NCI-H1048 (cell line): Measurements from ENCODE around the gene SEPTIN12.
"Not testable (repeated sequence)": the region's sequence is repeated elsewhere in the genome, so short reads cannot be mapped to it uniquely, and the experiment has no call there.

Experiments used
- DNase-seq: peaks from one replicate; lab custom pipeline; 2025; lab: John Stamatoyannopoulos, UW

Gene SEPTIN12

GRCh38 chr16:4752351-4753100, 35.6 kb downstream of the SEPTIN12 start:
- no peak for DNase-seq

GRCh38 chr16:4750896-4751295, 37.2 kb downstream of the SEPTIN12 start:
- DNase-seq, result no peak

- DNase-seq, result no peak
Observed at GRCh38 chr16:4749700-4750257, 38.4 kb downstream of the SEPTIN12 start.

GRCh38 chr16:4748682-4749411, 39.3 kb downstream of the SEPTIN12 start:
- DNase-seq, result no peak

GRCh38 chr16:4747906-4748681, 40.1 kb downstream of the SEPTIN12 start:
- no peak for DNase-seq

DNA sequence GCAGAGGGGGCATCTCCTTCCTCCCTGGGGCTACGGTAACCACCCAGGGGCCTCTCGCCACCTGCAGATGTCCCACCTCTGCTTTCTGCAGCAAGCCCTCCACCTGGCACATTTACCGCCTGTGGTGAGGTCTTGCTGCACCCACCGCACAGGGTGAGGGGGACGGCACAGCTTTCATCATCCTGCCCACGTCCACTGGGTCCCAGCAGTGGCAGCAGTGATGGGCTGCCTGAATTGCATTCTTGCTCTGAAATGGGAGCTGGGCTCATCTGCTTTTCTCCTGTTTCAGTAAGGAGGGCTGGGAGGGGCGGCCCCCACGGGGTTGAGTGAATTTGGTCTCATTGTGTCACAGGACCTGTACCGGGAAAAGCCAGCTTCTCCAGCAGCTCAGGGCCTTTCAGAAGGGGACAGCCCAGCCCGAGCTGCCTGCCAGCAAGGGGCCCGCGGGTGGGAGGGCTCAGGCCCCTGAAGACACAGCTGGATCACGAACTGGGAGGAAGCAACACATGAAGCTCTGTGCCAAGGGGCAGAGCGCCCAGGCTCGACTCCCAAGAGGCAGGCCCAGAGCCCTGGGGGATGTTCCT, 41.1 kb downstream of the SEPTIN12 start:
- no peak for DNase-seq

GRCh38 chr16:4746215-4746614, 41.9 kb downstream of the SEPTIN12 start:
- DNase-seq, result no peak

- no peak for DNase-seq
Observed at GRCh38 chr16:4745274-4745569, 42.9 kb downstream of the SEPTIN12 start.

- no peak for DNase-seq
Observed at GRCh38 chr16:4744555-4745273, 43.4 kb downstream of the SEPTIN12 start.

- DNase-seq, result no peak
Observed at GRCh38 chr16:4743226-4743878, 44.8 kb downstream of the SEPTIN12 start.

GRCh38 chr16:4738370-4738769, 49.8 kb downstream of the SEPTIN12 start:
- DNase-seq, result not testable (repeated sequence)

- no peak for DNase-seq
Observed at GRCh38 chr16:4737545-4737944, 50.6 kb downstream of the SEPTIN12 start.

DNA sequence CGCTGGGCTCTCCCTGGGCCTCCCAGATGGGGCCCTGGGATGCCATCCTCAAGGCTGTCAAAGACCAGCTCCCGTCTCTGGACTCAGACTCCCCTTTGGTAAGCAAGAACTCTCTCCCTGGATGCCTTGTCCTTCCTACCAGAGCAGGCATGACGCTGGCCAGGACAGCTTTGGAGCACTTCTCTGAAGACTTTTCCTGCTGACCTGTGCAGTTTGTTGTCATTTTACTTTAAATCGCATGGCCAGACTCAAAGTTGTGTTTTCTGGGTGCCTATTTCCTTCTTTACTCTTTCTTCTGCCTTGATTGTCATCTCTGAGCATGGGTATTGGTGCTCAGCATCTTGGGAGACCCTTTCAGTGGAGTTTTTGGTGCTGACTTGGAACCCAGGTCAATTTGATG, 51.6 kb downstream of the SEPTIN12 start:
- no peak for DNase-seq

- DNase-seq, result peak; percentile 2
Observed at GRCh38 chr16:4734730-4735535, 53.2 kb downstream of the SEPTIN12 start.

DNA sequence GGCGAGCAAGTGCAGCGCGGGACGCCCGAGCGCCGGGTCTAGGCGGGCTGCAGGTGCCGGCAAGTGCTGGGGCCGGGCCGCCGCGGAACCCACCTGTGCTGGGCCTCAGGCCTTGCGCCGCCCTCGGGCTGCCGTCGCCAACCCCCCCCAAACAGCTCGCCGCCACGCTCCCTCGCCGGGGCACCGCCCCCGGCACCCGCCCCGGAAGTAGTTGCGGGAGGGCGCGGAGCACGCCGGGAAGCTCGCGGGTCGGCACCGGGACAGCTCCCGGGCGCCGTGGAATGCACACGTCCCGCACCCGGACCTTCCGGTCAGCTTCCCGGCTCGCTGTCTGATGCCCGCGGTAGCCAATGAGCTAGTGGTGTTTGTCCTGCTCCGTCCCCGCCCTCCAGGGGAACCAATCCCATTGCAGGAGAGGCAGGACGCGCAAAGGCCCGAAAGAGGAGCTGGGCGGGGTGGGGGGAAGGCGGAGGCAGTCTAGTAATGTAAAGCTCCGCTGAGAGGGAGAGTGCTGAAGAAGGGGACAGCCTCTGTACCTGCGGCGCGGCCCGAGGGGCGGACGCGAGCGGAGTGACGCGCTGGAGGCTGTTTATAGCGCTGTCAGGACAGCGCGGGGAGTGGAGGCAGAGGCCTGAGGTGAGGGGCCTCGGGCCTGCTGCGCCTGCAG, 53.9 kb downstream of the SEPTIN12 start, which contains the start of the genes ANKS3 and DNAAF8:
Gene ANKS3 (minus strand): TSS at position 209 of the 667 bp plus-strand sequence. CDS start 4,122 bp downstream, outside the sequence.
Gene DNAAF8 (plus strand): TSS at position 475 of the 667 bp plus-strand sequence. CDS start 1,978 bp downstream, outside the sequence.
- DNase-seq, result peak; percentile 48

GRCh38 chr16:4733747-4734062, 54.4 kb downstream of the SEPTIN12 start:
- DNase-seq, result no peak

GRCh38 chr16:4733211-4733742, 54.9 kb downstream of the SEPTIN12 start:
- DNase-seq, result no peak

GRCh38 chr16:4729876-4730275, 58.3 kb downstream of the SEPTIN12 start:
- DNase-seq, result no peak

DNA sequence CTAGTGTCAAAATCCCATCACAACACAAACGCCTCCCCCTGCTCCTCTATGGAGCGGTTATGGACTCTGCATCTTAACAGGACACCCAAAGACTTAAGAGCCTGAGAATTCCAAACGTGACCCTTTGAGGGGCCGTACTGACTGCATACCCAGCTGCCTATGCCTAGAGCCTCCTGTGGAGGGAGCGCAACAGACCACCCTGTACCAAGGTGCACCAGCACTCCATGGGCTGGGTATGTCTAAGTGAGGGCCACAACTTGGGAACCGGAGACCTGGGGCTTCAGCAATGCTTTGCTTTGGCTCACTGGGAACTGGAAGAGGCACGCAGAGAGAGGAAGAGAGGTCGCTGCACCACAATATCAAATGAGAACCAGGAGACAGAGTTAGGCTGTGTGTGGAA, 59.5 kb downstream of the SEPTIN12 start:
- DNase-seq, result no peak
